T47D (cell line): ENCODE data around the gene IER5.

Experiments
- DNase-seq, 2 experiments: peaks; one replicate each; pipeline versions ENCODE4 v3.0.0 to v3.0.0-alpha.2; 2011 to 2012; ENCODE audit warnings: low read depth in 1 of 2, low spot score in 1 of 2
- JUND ChIP-seq: IDR thresholded peaks from 2 replicates; pipeline ENCODE4 v1.6.1; 2012; ENCODE audit warnings: low read depth
- in situ Hi-C: cut with HindIII; loops from 2 replicates; pipeline ENCODE4 v1.10.0; 2016; ENCODE audit warnings: low sequenced_read_pairs, low pct_unique_long_range_greater_than_20kb

Gene IER5

GRCh38 chr1:181139631-181140061, 51.1 kb downstream of the IER5 start:
- no peak for DNase-seq
- in situ Hi-C loops, result no loop called here
- TF ChIP-seq JUND, result no peak

- in situ Hi-C loops, result no loop called here
- no peak for TF ChIP-seq JUND
- DNase-seq, result no peak
These were observed 51.9 kb downstream of the IER5 start for GRCh38 chr1:181140398-181140797.

- no peak for TF ChIP-seq JUND
- DNase-seq, result no peak
- in situ Hi-C loops, result no loop called here
These were observed 52.4 kb downstream of the IER5 start for GRCh38 chr1:181140891-181141290.

- DNase-seq, result peak in 1 of 2 experiments; percentile 67
These were observed 53.0 kb downstream of the IER5 start for GRCh38 chr1:181141431-181141910.

More at GRCh38 chr1:181141431-181141910, 53.0 kb downstream of the IER5 start:
- in situ Hi-C loops, result no loop called here
- no peak for TF ChIP-seq JUND
